ENCODE results near the gene ELL3.
"Not testable (repeated sequence)": the region's sequence is repeated elsewhere in the genome, so short reads cannot be mapped to it uniquely, and the experiment has no call there.

The ELL3 gene

GRCh38 chr15:43791993-43792760 lies 15.4 kb upstream of the ELL3 start, which contains the start of gene SERF2:
Gene SERF2 (plus strand): TSS chr15:43792320. CDS start chr15:43792377, 57 bp downstream.
- peak; percentile 100 for DNase-seq

GRCh38 chr15:43789409-43789808 lies 12.6 kb upstream of the ELL3 start:
- no peak for DNase-seq

GRCh38 chr15:43779016-43779415 lies 2.2 kb upstream of the ELL3 start:
- DNase-seq: no peak

GRCh38 chr15:43777267-43777914 lies 625 bp upstream of the ELL3 start:
- DNase-seq: peak; percentile 87

GRCh38 chr15:43776101-43776717 lies 557 bp downstream of the ELL3 start:
- DNase-seq: peak; percentile 34

- no peak for DNase-seq
These were observed 1.3 kb downstream of the ELL3 start for GRCh38 chr15:43775411-43775965.

- no peak for DNase-seq
These were observed 2.7 kb downstream of the ELL3 start for GRCh38 chr15:43774062-43774461.

GRCh38 chr15:43772624-43773023 lies 4.1 kb downstream of the ELL3 start:
- no peak for DNase-seq

- DNase-seq: no peak
These were observed 5.0 kb downstream of the ELL3 start for GRCh38 chr15:43771816-43772215.

GRCh38 chr15:43769584-43770228 lies 7.1 kb downstream of the ELL3 start:
- peak; percentile 69 for DNase-seq

- DNase-seq: no peak
These were observed 12.8 kb downstream of the ELL3 start for GRCh38 chr15:43763819-43764446.

- DNase-seq: no peak
These were observed 13.9 kb downstream of the ELL3 start for GRCh38 chr15:43762824-43763223.

GRCh38 chr15:43751885-43752284 lies 24.9 kb downstream of the ELL3 start:
- no peak for DNase-seq

GRCh38 chr15:43749690-43750345 lies 26.9 kb downstream of the ELL3 start:
- peak; percentile 75 for DNase-seq

GRCh38 chr15:43748376-43748775 lies 28.4 kb downstream of the ELL3 start:
- DNase-seq: peak; percentile 58

- DNase-seq: peak; percentile 38
These were observed 29.9 kb downstream of the ELL3 start for GRCh38 chr15:43746903-43747309.

GRCh38 chr15:43746245-43746902 lies 30.4 kb downstream of the ELL3 start, which contains the start of gene PDIA3:
Gene PDIA3 (plus strand): TSS chr15:43746438. CDS start chr15:43746540, 102 bp downstream.
- peak; percentile 89 for DNase-seq

GRCh38 chr15:43735416-43735815 lies 41.4 kb downstream of the ELL3 start:
- no peak for DNase-seq

- DNase-seq: not testable (repeated sequence)
These were observed 48.6 kb downstream of the ELL3 start for GRCh38 chr15:43728053-43728725.

- not testable (repeated sequence) for DNase-seq
These were observed 50.5 kb downstream of the ELL3 start for GRCh38 chr15:43726306-43726705.

GRCh38 chr15:43723151-43723550 lies 53.6 kb downstream of the ELL3 start:
- DNase-seq: no peak
